ENCODE data around the gene CLEC10A.

CLEC10A gene

DNA sequence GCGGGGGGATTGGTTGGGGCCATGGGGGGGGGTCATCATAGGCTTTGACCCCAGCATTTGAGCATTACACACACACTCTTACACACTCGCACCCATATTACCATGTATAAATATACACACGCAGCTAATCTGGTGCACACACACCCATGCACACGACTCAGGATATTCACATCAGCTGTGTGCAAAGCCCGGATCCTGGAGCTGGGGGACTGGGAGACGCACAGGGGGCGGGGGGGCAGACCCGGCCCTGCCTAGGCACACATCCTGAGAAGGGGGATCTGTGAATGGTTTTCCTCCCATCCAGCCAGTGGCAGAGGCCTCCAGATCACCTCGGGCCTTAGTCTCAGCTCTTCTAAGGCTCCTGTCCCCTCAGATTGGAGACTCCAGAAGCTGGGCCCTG lies 28.9 kb upstream of the CLEC10A start:
- no peaks in the 10 kb centered on the region for H3K9me3 ChIP-seq (ENCODE audit: insufficient read depth, low read length)
- no peaks in the 10 kb centered on the region for H3K36me3 ChIP-seq (ENCODE audit: low read length)
- no peaks in the 10 kb centered on the region for H4K20me1 ChIP-seq (ENCODE audit: low read depth, low read length)
- no peak overlapping the region for H2AFZ ChIP-seq (ENCODE audit: low read depth, low read length, severe bottlenecking)
- no peaks in the 10 kb centered on the region for H3K79me2 ChIP-seq (ENCODE audit: insufficient read depth, low read length)
- H3F3A ChIP-seq (ENCODE audit: insufficient read depth): no peaks in the 10 kb centered on the region
- no peak overlapping the region for H3K4me3 ChIP-seq (ENCODE audit: insufficient read depth, low read length, poor library complexity, severe bottlenecking)
- H3K27me3 ChIP-seq (ENCODE audit: low read length): no peaks in the 10 kb centered on the region
- no peak overlapping the region for H3K27ac ChIP-seq (ENCODE audit: low read depth, low read length)
- no peak overlapping the region for H3K4me2 ChIP-seq (ENCODE audit: low read depth, low read length, poor library complexity, severe bottlenecking)
- H3K9me2 ChIP-seq (replicated peaks; ENCODE audit: insufficient read depth, low read length): no peaks in the 10 kb centered on the region
- no peak overlapping the region for H3K9ac ChIP-seq (ENCODE audit: low read length)
- TF ChIP-seq, protein P1, sequence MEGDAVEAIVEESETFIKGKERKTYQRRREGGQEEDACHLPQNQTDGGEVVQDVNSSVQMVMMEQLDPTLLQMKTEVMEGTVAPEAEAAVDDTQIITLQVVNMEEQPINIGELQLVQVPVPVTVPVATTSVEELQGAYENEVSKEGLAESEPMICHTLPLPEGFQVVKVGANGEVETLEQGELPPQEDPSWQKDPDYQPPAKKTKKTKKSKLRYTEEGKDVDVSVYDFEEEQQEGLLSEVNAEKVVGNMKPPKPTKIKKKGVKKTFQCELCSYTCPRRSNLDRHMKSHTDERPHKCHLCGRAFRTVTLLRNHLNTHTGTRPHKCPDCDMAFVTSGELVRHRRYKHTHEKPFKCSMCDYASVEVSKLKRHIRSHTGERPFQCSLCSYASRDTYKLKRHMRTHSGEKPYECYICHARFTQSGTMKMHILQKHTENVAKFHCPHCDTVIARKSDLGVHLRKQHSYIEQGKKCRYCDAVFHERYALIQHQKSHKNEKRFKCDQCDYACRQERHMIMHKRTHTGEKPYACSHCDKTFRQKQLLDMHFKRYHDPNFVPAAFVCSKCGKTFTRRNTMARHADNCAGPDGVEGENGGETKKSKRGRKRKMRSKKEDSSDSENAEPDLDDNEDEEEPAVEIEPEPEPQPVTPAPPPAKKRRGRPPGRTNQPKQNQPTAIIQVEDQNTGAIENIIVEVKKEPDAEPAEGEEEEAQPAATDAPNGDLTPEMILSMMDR (IDR thresholded peaks at IDR 0.05; ENCODE audit: insufficient read depth, low read length, poor library complexity, severe bottlenecking): no peak
- no peak for TF ChIP-seq EZH2phosphoT487 (conservative IDR thresholded peaks at IDR 0.05; ENCODE audit: low read length)

DNA sequence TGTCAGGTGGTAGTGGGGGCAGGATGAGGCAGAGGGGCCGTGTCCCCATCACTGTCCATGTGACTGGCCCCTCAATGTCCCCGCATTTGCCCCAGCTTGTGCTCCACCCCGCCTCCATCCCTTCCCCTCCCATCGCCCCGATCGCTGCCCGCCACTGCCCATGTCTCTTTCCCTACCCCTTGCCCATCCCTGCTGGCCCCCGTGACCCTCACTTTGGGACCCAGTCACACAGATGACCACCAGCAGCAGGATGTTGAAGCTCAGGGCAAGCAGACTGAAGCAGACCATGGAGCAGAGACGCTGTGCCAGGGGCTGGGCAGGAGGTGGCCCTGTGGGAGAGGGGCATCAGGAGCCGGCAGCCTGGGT lies 28.5 kb upstream of the CLEC10A start:
- Histone ChIP-seq H3K4me3 (ENCODE audit: insufficient read depth, low read length, poor library complexity, severe bottlenecking) (no peak overlapping the region), H3K27ac (ENCODE audit: low read depth, low read length) (no peak overlapping the region), H3K79me2 (ENCODE audit: insufficient read depth, low read length) (no peaks in the 10 kb centered on the region), H3K9ac (ENCODE audit: low read length) (no peak overlapping the region), H3K36me3 (ENCODE audit: low read length) (no peaks in the 10 kb centered on the region), H2AFZ (ENCODE audit: low read depth, low read length, severe bottlenecking) (no peak overlapping the region), H3K4me2 (ENCODE audit: low read depth, low read length, poor library complexity, severe bottlenecking) (no peak overlapping the region), H3F3A (ENCODE audit: insufficient read depth) (no peaks in the 10 kb centered on the region), H3K9me3 (ENCODE audit: insufficient read depth, low read length) (no peaks in the 10 kb centered on the region), H3K9me2 (replicated peaks; ENCODE audit: insufficient read depth, low read length) (no peaks in the 10 kb centered on the region), H4K20me1 (ENCODE audit: low read depth, low read length) (no peaks in the 10 kb centered on the region), H3K27me3 (ENCODE audit: low read length) (no peaks in the 10 kb centered on the region)
- TF ChIP-seq, protein P1 (IDR thresholded peaks at IDR 0.05; ENCODE audit: insufficient read depth, low read length, poor library complexity, severe bottlenecking): no peak
- no peak for TF ChIP-seq EZH2phosphoT487 (conservative IDR thresholded peaks at IDR 0.05; ENCODE audit: low read length)

DNA sequence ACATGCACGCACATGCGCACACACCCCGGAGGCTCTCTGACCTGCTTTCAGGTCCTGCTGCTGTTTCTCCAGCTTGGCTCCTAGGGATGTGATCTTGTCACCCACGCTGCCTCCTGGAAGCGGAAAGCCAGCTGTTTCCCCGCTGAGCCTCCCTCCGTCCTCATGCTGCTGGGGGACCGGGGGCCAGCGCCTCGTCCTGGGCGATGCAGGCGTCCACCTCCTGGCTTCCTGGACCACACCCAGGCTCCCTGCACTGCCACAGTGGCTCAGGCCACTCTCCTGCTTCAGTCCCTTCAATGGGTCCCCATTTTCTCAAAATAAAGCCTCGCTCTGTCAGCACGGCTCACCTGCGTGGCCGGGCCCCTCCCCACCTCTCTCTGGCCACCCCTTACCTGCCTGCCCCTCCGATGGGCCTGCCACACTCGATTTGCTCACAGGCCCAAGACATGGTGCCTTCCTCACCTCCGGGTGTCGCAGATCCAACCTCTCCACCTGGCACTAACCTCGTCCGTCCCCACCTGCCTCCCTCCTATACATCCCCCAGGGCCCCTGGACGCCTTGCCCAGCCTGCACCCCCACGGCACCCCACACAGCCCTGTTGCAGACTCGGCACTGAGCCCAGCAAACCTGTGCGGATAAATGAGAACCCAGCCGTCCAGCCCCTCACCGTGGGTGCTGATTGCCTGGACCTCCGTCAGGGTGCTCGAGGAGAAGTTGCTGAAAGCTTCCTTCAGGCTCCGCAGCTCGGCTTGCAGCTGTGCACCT lies 27.9 kb upstream of the CLEC10A start:
- no peaks in the 10 kb centered on the region for H3K79me2 ChIP-seq (ENCODE audit: insufficient read depth, low read length)
- H3F3A ChIP-seq (ENCODE audit: insufficient read depth): no peaks in the 10 kb centered on the region
- H3K9me3 ChIP-seq (ENCODE audit: insufficient read depth, low read length): no peaks in the 10 kb centered on the region
- no peaks in the 10 kb centered on the region for H4K20me1 ChIP-seq (ENCODE audit: low read depth, low read length)
- H3K9me2 ChIP-seq (replicated peaks; ENCODE audit: insufficient read depth, low read length): no peaks in the 10 kb centered on the region
- H3K9ac ChIP-seq (ENCODE audit: low read length): no peak overlapping the region
- H3K27me3 ChIP-seq (ENCODE audit: low read length): no peaks in the 10 kb centered on the region
- no peaks in the 10 kb centered on the region for H3K36me3 ChIP-seq (ENCODE audit: low read length)
- no peak overlapping the region for H3K4me3 ChIP-seq (ENCODE audit: insufficient read depth, low read length, poor library complexity, severe bottlenecking)
- no peak overlapping the region for H2AFZ ChIP-seq (ENCODE audit: low read depth, low read length, severe bottlenecking)
- H3K4me2 ChIP-seq (ENCODE audit: low read depth, low read length, poor library complexity, severe bottlenecking): no peak overlapping the region
- TF ChIP-seq EZH2phosphoT487 (conservative IDR thresholded peaks at IDR 0.05; ENCODE audit: low read length): no peak
- TF ChIP-seq, protein P1 (IDR thresholded peaks at IDR 0.05; ENCODE audit: insufficient read depth, low read length, poor library complexity, severe bottlenecking): no peak
- no peak overlapping the region for H3K27ac ChIP-seq (ENCODE audit: low read depth, low read length)
